NCI-H2227 treated with DMSO at 0.1 percent for 48 hours (cell line): ENCODE measurements around the gene PRMT7.

ENCODE experiments used
- DNase-seq: peaks from one replicate; lab custom pipeline; 2025; lab: John Stamatoyannopoulos, UW

PRMT7 gene

DNA sequence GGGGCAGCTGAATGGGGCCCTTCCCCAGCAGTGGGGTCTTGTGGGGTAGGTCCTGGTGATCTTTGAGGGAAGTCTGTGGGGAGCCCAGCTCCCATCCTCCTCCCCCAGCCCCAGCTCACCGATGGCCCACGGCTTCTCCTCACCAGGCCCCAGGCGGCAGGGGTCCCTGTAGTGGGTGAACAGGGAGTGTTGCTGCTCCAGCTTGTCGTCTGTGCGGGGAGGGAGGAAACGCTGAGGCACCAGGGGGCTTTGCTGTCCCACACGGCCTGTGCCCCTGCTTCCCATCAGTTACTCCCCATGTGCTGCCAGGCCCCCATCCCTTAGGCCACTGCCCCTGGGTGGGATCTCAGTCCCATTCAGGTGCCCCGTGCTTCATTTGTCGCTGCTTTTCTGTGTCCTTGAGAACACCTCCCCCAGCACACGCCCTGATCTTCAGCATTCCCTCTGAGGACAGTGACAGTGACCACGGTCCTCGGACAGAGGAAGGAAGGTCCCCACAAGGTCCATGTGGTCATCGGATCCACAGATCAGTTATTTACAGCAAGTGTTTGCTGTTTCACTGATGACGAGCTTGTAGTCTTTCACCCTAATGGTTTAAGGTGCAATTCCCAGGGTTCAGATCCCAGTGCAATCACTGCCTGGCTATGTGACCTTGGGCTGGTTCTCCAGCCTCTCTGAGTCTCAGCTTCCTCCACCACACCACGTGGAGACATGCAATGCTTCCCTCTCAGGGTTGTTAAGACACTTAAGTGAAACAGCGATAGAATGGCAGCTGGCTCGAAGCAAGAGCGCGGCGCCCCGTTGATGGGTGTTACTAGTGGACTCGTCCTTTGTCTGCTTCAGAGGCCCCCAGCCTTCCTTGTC lies 53.1 kb downstream of the PRMT7 start:
- no peak for DNase-seq

GRCh38 chr16:68364561-68364998 lies 53.8 kb downstream of the PRMT7 start:
- DNase-seq = no peak

- DNase-seq = no peak
Observed at GRCh38 chr16:68365167-68365817, 54.5 kb downstream of the PRMT7 start.

GRCh38 chr16:68366062-68366461 lies 55.2 kb downstream of the PRMT7 start:
- DNase-seq = no peak

GRCh38 chr16:68367030-68367429 lies 56.2 kb downstream of the PRMT7 start:
- DNase-seq = peak; percentile 11

DNA sequence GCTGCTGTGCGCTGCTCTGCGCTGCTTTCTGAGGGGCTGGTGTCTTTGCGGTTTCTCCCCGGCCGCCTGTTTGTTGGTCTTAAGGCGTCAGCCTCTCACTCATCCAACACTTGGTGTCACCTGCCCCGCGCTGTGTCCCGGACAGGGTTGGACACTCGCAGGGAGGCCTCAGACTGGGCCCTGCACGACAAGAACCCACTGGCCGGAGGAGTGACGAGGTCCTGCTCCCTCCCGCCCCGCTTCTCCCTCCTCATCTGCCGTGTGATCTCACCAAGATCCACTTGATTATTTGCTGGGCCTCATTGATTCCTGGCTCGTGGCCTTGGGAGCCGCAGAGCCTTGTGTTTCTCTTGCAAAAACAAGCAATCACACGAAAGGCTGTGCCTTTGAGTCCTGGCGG lies 56.6 kb downstream of the PRMT7 start:
- DNase-seq = no peak

DNA sequence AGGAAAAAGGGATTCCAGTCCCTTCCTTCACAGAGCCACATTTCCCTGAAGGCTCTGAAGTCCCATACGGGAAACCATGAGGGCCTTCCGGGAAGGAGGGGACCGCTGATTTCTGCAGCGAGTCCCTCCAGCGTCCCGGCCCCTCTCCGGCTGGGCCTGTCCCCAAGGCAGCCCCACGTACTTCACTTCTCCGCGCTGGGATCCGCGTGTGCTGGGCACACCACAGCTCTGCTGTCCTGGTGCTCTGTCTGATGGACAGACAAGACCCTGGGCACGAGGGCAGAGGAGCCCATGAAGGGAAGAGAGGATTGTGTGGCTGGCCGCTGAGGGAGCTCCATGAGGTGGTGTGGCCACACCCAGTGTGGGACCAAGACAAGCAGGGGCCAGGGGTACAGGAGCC lies 57.1 kb downstream of the PRMT7 start:
- no peak for DNase-seq

DNA sequence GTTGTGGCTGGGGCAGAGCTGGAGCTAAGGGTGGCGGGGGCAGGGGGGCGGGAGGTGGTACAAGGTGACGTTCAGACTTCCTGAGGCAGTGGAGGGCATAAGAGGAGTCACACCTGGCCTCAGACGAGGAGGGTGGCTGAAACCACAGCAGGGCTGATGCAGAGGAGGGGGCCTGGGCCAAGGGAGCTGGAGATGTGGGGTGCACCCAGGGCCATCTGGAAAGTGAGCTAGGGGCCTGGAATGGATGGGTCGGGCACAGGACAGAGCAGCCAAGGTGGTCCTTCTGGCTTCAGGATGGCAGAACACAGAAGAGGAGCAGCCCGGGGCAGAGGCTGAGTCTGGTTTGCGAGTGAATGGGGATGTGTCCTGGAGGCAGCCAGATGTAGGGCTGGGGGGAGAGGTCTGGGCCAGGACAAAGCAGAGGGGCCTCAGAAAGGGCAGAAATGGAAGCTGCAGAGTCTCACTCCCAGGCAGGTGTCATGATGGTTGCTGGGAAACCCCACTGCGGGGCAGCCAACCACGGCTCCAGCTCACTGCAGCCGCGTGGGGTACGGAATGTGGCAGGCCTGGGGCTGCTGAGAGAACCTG lies 57.6 kb downstream of the PRMT7 start:
- no peak for DNase-seq

DNA sequence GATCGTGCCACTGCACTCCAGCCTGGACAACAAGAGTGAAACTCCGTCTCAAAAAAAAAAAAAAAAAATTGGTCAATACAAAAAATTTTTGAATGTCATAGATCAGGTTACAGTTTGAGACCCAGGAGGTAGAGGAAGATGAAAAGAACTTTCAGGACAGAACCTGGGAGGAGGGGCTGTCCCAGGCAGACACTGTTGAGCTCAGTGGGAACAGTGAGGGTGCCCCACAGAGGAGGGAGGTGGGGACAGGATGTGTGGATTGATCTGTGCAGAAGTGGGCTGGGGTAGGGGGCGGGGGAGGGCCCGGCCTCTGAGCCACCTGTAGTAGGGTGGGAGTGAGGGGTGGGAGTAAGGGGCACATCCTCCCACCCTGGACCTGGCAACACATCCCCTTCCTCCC lies 58.3 kb downstream of the PRMT7 start:
- no peak for DNase-seq

GRCh38 chr16:68369697-68370580 lies 59.1 kb downstream of the PRMT7 start:
- DNase-seq = no peak

DNA sequence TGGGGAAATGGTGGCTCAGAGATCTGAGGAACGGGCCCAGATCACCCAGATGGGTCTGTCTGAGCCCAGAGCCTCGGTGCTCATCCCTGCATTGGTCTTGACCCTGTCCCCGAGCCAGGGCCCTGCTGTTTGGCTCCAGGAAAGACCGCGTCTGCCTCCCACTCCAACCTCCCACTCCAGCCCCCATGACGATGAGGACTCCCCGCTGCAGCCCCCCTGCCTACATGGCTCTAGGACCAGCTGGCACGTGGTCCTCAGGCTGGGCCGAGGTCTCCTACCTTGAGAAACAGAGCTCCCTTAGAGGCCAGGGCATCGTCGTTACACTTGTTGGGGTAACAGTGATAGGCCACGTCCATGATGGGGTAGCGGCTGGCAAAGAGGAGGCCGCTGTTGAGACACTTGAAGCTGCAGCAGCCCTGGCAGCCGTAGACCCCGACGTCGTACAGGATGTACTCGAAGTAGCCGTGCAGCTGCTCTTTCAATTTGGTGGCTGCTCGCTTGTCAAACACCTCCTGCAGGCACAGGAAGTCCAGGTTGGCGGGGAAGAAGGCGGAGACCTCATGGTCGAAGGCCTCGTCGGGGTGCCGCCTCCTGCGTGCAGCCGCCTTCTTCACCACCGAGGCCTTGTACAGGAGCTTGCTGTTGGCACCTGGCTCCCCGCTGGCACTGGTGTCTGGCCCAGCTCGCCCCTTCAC lies 59.9 kb downstream of the PRMT7 start:
- no peak for DNase-seq

GRCh38 chr16:68371276-68371651 lies 60.4 kb downstream of the PRMT7 start:
- no peak for DNase-seq

DNA sequence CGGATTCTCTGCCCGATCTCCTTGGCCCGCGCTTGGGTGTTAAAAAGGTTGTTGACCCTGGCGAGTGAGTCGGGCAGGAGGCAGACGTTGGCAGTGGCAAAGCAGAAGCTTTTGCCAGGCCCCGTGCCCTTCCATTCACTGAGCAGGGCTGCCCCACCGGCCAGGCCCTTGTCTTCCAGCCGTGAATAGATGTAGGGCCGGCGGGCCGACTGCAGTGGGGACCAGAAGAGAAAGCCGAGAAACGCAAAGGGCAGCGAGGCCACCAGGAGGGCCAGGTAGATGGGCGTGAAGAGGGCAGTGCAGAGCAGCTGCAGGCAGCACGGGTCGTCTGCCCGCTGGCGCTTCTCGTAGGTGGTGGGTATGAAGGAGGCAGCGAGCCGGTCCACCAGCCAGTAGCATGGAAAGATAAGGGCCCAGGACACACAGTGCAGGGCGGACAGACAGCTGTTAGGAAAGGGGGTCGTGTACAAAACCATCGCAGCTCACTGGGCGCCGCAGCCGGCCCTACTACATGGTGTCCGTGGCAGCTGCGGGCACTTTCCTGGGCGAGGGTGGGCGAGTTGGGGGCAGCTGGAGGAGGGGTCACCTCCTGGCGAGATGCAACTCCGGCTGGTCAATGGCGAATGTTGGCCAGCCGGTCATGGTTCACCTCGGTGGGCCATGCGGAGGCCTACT lies 61.0 kb downstream of the PRMT7 start:
- no peak for DNase-seq

DNA sequence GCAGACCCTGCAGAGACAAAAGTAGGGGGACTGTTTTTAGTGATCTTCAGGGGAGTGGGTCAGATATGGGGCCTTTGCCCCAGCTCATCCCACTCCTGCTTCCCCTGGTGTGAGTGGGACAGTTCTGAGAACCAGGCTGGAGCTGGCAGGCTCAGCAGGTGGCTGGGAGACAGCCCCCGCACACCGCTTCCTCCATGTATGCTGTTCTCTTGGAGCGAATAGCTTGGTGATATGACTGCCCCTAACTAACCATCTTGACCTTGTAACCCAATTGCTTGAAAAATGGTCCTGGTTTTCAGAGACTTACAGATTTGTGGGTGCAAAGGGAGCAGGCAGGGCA lies 61.5 kb downstream of the PRMT7 start:
- DNase-seq = no peak

DNA sequence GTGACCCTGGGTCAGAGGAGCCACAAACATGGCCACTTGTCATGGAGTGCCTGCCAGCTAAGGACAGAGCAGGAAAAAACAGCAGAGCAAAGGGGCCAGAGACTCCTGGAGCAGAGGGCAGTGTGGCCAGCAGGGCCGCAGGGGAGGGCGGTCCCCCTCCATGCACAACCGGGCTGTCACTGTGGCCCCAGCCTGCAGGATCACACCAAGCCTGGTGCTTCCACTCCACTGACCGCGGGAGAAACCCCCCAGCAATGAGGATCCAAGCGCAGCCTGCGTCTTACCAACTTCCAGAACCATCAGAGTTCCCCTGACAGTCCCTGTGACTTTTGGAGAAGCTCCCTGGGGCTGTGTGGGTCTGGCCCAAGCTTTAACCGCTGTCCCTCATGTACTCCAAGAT lies 62.0 kb downstream of the PRMT7 start:
- DNase-seq = no peak

DNA sequence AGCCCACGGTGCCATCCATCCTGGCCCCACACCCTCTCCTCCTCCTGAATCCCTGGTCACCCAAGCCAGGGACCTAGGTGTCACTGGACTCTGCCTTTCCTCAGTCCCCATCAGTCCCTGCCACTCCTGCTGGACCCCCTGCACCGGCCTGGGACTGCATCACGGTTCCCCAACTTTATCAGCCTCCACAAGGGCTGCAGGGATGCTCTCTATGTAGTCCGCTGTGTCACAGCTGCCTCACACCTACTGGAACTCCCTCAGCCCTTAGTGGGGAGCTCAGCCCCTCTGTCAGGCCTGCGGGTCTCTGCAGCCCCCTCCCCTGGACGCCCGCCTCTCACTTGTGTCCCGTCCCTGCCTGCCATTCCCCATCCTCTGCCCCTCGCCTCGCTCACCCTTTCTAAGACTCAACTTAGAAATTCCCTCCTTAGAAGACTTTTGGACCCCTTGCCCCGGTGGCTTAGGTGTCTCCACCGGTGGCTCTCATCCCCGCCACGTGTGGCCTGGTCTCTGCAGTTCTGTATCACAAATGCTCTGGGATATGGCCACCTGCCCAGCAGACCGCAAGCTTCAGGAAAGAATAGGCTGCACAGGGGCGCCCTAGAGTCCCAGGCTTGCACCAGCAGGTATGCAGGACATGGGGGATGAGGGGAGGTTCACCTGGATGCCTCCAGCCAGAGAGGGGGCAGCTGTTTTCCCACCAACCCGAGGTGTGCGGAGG lies 62.9 kb downstream of the PRMT7 start:
- no peak for DNase-seq

- DNase-seq = no peak
Observed at GRCh38 chr16:68374246-68374805, 63.5 kb downstream of the PRMT7 start.

- DNase-seq = no peak
Observed at GRCh38 chr16:68374961-68375660, 64.3 kb downstream of the PRMT7 start.

GRCh38 chr16:68375801-68376536 lies 65.2 kb downstream of the PRMT7 start:
- DNase-seq = no peak
